DND-41 (cell line): ENCODE results near the gene DSCAM.

Experiments
- ATAC-seq: fragments of 200-7000 bp; cut with Tn5 transposase; 3 replicates; pipeline ENCODE4 v1.9.1; 2021; ENCODE audit warnings: low read depth; ENCODE audit not compliant: insufficient read depth
- DNase-seq: peaks from one replicate; pipeline ENCODE4 v3.0.0-alpha.2; 2020
- H2AFZ ChIP-seq: 2 replicates; pipeline ENCODE4 v1.6.0; 2012; ENCODE audit warnings: low read depth, low read length
- H3K27ac ChIP-seq: 2 replicates; pipeline ENCODE4 v1.5.1; 2012; ENCODE audit warnings: low read length, inconsistent platforms
- H3K27me3 ChIP-seq: fragments of 200-600 bp; sonication (generic); 2 replicates; pipeline ENCODE4 v1.6.0; 2012; ENCODE audit warnings: low read length, mild to moderate bottlenecking, inconsistent platforms; ENCODE audit not compliant: insufficient read depth, poor library complexity
- H3K36me3 ChIP-seq: 2 replicates; pipeline ENCODE4 v1.5.1; 2012; ENCODE audit warnings: low read length, inconsistent platforms; ENCODE audit not compliant: insufficient read depth
- H3K4me1 ChIP-seq: 2 replicates; pipeline ENCODE4 v1.5.1; 2012; ENCODE audit warnings: mild to moderate bottlenecking, low read length; ENCODE audit not compliant: insufficient read depth
- H3K4me2 ChIP-seq: 2 replicates; pipeline ENCODE4 v1.6.0; 2012; ENCODE audit warnings: mild to moderate bottlenecking, moderate library complexity, low read length, inconsistent platforms; ENCODE audit not compliant: insufficient read depth
- H3K4me3 ChIP-seq, 2 experiments: fragments of 200-600 bp in 1 of 2; shearing (Covaris generic) in 1 of 2; 2 replicates each; pipeline ENCODE4 v1.5.1; 2012 to 2016; ENCODE audit warnings: inconsistent platforms in 2 of 2, low read length in 2 of 2, mild to moderate bottlenecking in 2 of 2, low read depth in 1 of 2, moderate library complexity in 1 of 2
- H3K79me2 ChIP-seq: 2 replicates; pipeline ENCODE4 v1.6.0; 2012; ENCODE audit warnings: low read length, inconsistent platforms; ENCODE audit not compliant: insufficient read depth
- H3K9ac ChIP-seq: 2 replicates; pipeline ENCODE4 v1.6.0; 2012; ENCODE audit warnings: low read depth, mild to moderate bottlenecking, inconsistent platforms, low read length, moderate library complexity
- H3K9me3 ChIP-seq: 2 replicates; pipeline ENCODE4 v1.5.1; 2012; ENCODE audit warnings: low read length, moderate library complexity, mild to moderate bottlenecking, inconsistent platforms; ENCODE audit not compliant: insufficient read depth, severe bottlenecking
- H4K20me1 ChIP-seq: 2 replicates; pipeline ENCODE4 v1.6.0; 2012; ENCODE audit warnings: low read length; ENCODE audit not compliant: insufficient read depth
- EZH2 ChIP-seq: IDR thresholded peaks from 3 replicates; pipeline ENCODE4 v1.6.1; 2012; ENCODE audit warnings: borderline replicate concordance, low read depth, mild to moderate bottlenecking, moderate library complexity, low read length, inconsistent platforms; ENCODE audit not compliant: severe bottlenecking
- TF ChIP-seq, protein P1 (sequence below): IDR thresholded peaks from 2 replicates; pipeline ENCODE4 v1.5.1; 2012; ENCODE audit warnings: borderline replicate concordance, low read length, moderate library complexity, mild to moderate bottlenecking; ENCODE audit not compliant: poor library complexity, severe bottlenecking; ENCODE audit errors: extremely low read depth

The DSCAM gene

DNA sequence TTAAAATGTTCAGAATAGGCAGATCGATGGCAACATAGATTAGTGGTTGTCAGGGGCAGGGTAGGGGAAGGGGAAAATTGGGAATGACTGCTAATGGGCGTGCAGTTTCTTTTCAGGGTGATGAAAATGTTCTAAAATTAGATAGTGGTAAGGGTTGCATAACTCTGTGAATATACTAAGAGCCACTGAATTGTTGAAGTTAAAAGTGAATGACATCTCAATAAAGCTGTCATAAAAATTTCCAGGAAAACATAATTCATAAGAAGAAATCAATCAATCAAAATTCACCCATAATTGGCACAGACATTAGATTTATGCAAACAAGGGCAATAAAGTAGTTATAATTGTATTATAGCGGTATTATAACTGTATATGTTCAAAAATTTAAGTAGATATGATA, 751.5 kb downstream of the DSCAM start:
- DNase-seq (no peak), ATAC-seq (no peak)
- Histone ChIP-seq H2AFZ (no peak overlapping the region), H3K27ac (no peak overlapping the region), H3K4me3 (no peak overlapping the region), H3K27me3 (peaks cover 2% of the 10 kb centered on the region), H3K4me1 (no peaks in the 10 kb centered on the region), H3K36me3 (no peaks in the 10 kb centered on the region), H3K9ac (no peak overlapping the region), H4K20me1 (no peaks in the 10 kb centered on the region), H3K79me2 (no peaks in the 10 kb centered on the region), H3K9me3 (no peaks in the 10 kb centered on the region), H3K4me2 (no peak overlapping the region)
- TF ChIP-seq EZH2 = no peak
- TF ChIP-seq, protein P1, sequence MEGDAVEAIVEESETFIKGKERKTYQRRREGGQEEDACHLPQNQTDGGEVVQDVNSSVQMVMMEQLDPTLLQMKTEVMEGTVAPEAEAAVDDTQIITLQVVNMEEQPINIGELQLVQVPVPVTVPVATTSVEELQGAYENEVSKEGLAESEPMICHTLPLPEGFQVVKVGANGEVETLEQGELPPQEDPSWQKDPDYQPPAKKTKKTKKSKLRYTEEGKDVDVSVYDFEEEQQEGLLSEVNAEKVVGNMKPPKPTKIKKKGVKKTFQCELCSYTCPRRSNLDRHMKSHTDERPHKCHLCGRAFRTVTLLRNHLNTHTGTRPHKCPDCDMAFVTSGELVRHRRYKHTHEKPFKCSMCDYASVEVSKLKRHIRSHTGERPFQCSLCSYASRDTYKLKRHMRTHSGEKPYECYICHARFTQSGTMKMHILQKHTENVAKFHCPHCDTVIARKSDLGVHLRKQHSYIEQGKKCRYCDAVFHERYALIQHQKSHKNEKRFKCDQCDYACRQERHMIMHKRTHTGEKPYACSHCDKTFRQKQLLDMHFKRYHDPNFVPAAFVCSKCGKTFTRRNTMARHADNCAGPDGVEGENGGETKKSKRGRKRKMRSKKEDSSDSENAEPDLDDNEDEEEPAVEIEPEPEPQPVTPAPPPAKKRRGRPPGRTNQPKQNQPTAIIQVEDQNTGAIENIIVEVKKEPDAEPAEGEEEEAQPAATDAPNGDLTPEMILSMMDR = no peak

DNA sequence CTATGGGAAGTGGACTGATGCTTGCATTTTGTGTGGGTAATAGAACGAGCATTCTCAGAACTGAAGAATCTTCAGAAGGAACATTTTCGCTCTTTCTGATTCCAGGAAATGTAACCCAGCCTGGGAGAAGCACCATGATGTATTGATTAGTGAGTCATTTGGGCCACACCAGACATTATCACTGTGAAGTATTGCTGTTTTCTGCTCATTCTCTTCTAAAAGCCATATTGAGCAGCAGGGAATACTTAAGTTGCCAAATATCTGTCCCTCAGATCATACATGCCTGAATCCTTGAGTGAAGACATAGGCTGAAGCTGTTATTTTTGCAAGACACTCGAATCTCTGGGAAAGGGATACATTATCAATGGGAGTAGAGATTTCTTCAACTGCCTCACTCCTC, 766.6 kb downstream of the DSCAM start:
- no peak for TF ChIP-seq EZH2
- TF ChIP-seq, protein P1 = no peak
- Histone ChIP-seq H3K4me2 (no peak overlapping the region), H3K4me3 (no peak overlapping the region), H2AFZ (no peak overlapping the region), H3K4me1 (no peaks in the 10 kb centered on the region), H3K9me3 (no peaks in the 10 kb centered on the region), H4K20me1 (no peaks in the 10 kb centered on the region), H3K27me3 (no peaks in the 10 kb centered on the region), H3K27ac (no peak overlapping the region), H3K9ac (no peak overlapping the region), H3K36me3 (no peaks in the 10 kb centered on the region), H3K79me2 (no peaks in the 10 kb centered on the region)
- DNase-seq (no peak), ATAC-seq (no peak)

DNA sequence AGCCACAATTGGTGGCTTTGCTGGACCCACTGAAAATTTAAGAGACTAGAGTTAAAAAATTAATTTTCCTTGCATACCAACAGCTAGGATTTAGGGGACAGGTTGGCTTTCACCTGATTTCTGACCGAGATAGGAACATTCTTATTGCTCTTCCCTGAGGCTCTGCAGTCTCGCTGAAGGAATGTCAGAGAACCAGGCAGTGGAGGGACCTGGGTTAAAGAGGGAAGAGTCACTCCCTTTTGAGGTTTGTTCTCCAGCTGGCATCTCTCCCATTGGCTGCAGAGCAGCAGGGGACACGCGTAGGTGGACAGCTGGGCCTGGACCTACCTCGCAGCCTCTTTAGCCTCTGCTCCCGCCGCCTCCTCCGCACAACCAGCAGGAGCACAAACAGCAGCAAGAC, 772.2 kb downstream of the DSCAM start:
- Histone ChIP-seq H3K4me3 (no peak overlapping the region), H3K4me1 (no peaks in the 10 kb centered on the region), H4K20me1 (no peaks in the 10 kb centered on the region), H3K27ac (no peak overlapping the region), H2AFZ (no peak overlapping the region), H3K79me2 (no peaks in the 10 kb centered on the region), H3K27me3 (peaks cover 9% of the 10 kb centered on the region), H3K9ac (no peak overlapping the region), H3K9me3 (no peaks in the 10 kb centered on the region), H3K36me3 (no peaks in the 10 kb centered on the region), H3K4me2 (no peak overlapping the region)
- no peak for ATAC-seq
- no peak for TF ChIP-seq EZH2
- TF ChIP-seq, protein P1 = no peak
- no peak for DNase-seq

DNA sequence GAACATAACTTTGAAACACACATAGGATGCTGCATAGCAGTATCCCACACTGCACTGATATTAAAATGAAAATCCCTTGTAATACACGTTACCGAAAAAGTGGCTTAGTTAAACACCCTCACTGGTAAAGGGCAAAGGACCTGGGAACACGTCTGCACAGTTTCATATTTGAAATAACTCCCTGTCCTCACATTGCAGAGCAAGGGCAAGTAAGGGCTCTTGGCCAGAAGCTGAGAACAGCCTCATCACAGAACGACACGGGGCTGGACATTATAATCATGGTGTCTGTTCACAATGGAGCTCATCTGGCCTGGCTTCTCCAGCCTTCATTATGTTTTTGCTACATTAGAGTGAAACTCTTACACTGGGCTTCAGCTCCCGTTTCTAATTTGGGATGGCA, 772.8 kb downstream of the DSCAM start:
- Histone ChIP-seq H3K4me2 (no peak overlapping the region), H3K4me1 (no peaks in the 10 kb centered on the region), H3K4me3 (no peak overlapping the region), H3K9ac (no peak overlapping the region), H3K27ac (no peak overlapping the region), H2AFZ (no peak overlapping the region), H3K79me2 (no peaks in the 10 kb centered on the region), H3K27me3 (peaks cover 9% of the 10 kb centered on the region), H3K36me3 (no peaks in the 10 kb centered on the region), H3K9me3 (no peaks in the 10 kb centered on the region), H4K20me1 (no peaks in the 10 kb centered on the region)
- ATAC-seq (no peak), DNase-seq (no peak)
- no peak for TF ChIP-seq EZH2
- TF ChIP-seq, protein P1 = no peak
